Mesodermal cell (in vitro differentiated cells): Measurements from ENCODE around the gene AIFM3.
"Not testable (repeated sequence)": the region's sequence is repeated elsewhere in the genome, so short reads cannot be mapped to it uniquely, and the experiment has no call there.

Experiments
- H3K27ac ChIP-seq: 2 replicates; pipeline ENCODE4 v1.7.0; 2013; ENCODE audit warnings: mild to moderate bottlenecking, low read depth, low read length, moderate library complexity; ENCODE audit not compliant: severe bottlenecking
- H3K36me3 ChIP-seq: 2 replicates; pipeline ENCODE4 v1.7.1; 2013; ENCODE audit warnings: mild to moderate bottlenecking, low read length, moderate library complexity; ENCODE audit not compliant: control insufficient read depth, insufficient read depth
- H3K4me1 ChIP-seq: one replicate; pipeline ENCODE4 v1.7.1; 2013; ENCODE audit warnings: mild to moderate bottlenecking, low read length; ENCODE audit not compliant: insufficient read depth, control insufficient read depth, poor library complexity, severe bottlenecking
- H3K4me3 ChIP-seq: 2 replicates; pipeline ENCODE4 v1.7.0; 2013; ENCODE audit warnings: low read length, control low read depth, mild to moderate bottlenecking; ENCODE audit not compliant: insufficient read depth, poor library complexity, severe bottlenecking; ENCODE audit errors: extremely low read depth
- H3K9me3 ChIP-seq: 2 replicates; pipeline ENCODE4 v1.7.1; 2013; ENCODE audit warnings: mild to moderate bottlenecking, low read length, moderate library complexity; ENCODE audit not compliant: control insufficient read depth
- WGBS, 2 experiments: methylation state at CpG; one replicate each; pipeline ENCODE4 v1.1.5; 2013; ENCODE audit warnings: missing lambda C conversion rate in 2 of 2; ENCODE audit not compliant: insufficient coverage in 2 of 2; 5-methylcytosine and 5-hydroxymethylcytosine counted together

Gene AIFM3

DNA sequence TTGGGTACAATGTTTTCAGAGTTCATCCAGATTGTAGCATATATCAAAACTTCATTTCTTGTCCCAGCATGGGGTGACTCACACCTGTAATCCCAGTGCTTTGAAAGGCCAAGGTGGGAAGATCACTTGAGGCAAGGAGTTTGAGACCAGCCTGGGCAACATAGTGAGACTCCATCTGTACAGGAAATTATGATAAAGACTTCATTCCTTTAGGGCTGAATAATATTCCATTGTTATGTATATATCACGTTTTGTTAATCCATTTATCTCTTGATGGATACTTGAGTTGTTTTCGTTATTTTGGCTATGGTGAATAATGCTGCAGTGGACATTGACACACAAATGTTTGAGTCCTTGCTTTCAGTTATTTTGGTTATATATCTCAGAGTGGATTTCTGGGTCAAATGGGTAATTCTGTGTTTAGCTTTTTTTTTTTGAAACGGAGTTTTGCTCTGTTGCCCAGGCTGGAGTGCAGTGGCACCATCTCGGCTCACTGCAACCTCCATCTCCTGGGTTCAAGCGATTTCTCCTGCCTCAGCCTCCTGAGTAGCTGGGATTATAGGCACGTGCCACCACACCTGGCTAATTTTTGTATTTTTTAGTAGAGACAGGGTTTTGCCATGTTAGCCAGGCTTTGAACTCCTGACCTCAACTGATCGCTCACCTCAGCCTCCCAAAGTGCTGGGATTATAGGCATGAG, 24.7 kb upstream of the AIFM3 start:
- 91 to 95% methylated on average over 4 to 6 of the region's 7 CpGs for WGBS, 2 experiments
- H3K4me3 ChIP-seq, H3K27ac ChIP-seq, H3K9me3 ChIP-seq: not testable (repeated sequence)
- H3K4me1 ChIP-seq: peaks cover 22% of the 10 kb centered on the region
- peaks cover 53% of the 10 kb centered on the region for H3K36me3 ChIP-seq

DNA sequence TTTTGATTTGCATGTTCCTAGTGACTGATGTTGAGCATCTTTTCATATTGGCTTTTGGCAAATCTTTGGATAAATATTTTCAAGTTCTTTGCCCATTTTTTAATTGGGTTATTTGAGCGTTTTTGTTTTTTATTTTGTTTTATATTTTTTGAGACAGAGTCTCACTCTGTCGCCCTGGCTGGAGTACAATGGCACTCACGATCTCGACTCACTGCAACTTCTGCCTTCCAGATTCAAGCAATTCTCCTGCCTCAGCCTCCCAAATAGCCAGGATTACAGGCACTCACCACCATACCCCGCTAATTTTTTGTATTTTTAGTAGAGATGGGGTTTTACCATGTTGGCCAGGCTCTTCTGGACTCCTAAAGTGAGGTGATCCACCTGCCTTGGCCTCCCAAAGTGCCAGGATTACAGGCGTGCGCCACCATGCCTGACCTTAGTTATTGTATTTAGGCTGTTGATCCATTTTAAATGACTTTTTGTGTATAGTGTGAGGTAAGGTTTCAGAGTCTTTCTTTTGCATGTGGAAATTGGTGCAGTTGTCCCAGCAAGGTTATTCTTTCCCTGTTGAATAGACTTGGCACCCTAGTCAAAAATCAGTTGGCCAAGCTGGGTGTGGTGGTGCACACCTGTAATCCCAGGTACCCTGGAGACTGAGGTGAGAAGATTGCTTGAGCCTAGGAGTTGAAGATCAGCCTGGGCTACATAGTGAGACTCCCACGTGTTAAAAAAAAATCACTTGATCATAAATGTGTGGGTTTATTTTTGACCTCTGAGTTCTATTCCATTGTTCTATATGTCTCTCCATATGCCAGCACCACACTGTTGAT, 23.7 kb upstream of the AIFM3 start:
- Histone ChIP-seq H3K36me3 (peaks cover 55% of the 10 kb centered on the region), H3K4me1 (peaks cover 25% of the 10 kb centered on the region)
- 93 to 97% methylated on average over 3 to 5 of the region's 8 CpGs for WGBS, 2 experiments

DNA sequence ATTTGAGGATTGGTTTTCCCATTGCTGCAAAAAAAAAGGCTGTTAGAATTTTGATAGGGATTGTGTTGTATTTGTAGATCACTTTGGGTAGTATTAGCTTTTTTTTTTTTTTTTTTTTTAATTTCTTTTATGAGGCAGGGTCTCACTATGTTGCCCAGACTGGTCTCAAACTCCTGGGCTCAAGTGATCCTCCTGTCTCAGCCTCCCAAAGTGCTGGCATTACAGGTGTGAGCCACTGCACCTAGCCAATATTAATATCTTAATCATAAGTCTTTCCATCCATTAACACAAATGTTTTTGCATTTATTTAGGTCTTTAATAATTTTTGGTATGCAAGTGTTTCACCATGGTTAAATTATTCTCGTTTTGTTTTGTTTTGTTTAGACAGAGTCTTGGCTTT, 23.0 kb upstream of the AIFM3 start:
- H3K36me3 ChIP-seq: peaks cover 58% of the 10 kb centered on the region
- H3K4me1 ChIP-seq: peaks cover 26% of the 10 kb centered on the region
- no peaks in the 10 kb centered on the region for H3K9me3 ChIP-seq
- no peak overlapping the region for H3K27ac ChIP-seq
- no peak overlapping the region for H3K4me3 ChIP-seq
- WGBS, 2 experiments: no CpG with 5 or more reads among the region's 1 CpG

More for the DNA sequence above, 23.7 kb upstream of the AIFM3 start:
- no peaks in the 10 kb centered on the region for H3K9me3 ChIP-seq
- H3K27ac ChIP-seq: no peak overlapping the region
- no peak overlapping the region for H3K4me3 ChIP-seq

DNA sequence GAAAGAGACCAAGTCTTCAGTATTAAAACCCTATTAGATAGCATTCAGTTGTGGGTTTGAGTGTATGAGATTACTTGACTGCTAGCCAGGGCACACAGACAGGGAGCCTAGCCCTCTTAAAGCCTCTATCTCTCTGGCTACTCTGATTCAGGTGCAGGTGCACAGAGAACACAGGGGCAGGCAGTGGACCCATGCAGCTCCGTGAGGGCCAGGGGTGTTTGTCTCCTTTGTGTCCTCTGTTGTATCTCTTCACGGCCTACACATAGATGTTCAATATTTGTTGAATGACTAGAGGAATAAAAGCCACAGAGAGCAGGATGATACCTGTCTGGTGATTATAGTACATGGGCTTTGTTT, 21.5 kb upstream of the AIFM3 start:
- Histone ChIP-seq H3K36me3 (peaks cover 67% of the 10 kb centered on the region), H3K4me3 (no peak overlapping the region), H3K4me1 (peaks cover 37% of the 10 kb centered on the region), H3K27ac (no peak overlapping the region), H3K9me3 (no peaks in the 10 kb centered on the region)
- 86 to 100% methylated on average over 1 of the region's 2 CpGs for WGBS, 2 experiments

DNA sequence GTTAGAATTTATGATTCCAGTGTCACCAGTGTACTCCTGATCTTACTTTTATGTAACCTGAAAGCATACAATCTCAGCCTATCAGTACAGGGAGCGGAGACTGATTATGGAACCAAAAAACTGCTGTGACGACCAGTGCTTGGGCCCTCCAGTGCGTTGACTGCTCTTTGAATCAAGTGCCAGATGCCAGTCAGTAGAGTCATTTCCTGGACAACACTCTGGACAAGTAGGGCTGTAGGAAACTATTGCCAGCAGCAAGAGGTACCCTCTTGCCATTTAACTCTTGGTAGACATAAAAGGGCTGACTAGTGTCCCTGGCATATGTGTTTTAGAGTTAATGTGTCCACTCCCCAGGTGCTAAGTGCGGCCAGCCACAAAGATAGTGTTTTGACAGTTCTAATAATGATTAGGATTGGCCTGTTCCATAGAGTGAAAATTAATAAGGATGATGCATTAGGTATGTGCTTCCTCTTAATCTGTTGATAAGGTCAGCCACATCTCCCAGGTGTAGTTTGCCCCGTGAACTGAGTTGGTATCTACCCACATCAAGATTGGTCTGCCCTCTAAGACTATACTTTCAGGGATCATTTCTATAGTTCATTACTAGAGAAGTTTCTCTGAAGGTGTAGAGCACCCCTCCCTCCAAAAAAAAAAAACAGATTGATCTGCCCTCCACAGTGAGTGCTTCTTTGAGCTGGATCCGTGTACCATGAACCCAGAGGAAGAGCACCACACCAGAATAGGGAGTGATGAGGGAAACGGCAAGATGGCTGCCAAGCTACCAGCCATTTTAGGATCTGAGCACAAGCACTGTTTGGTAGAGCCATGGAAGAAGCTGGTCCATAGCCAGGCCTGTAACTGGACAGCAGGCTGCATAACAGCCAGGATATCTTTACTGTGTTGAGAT, 20.7 kb upstream of the AIFM3 start:
- no peaks in the 10 kb centered on the region for H3K9me3 ChIP-seq
- H3K27ac ChIP-seq: no peak overlapping the region
- peaks cover 37% of the 10 kb centered on the region for H3K4me1 ChIP-seq
- WGBS, 2 experiments: 89 to 97% methylated on average over 6 to 7 of the region's 7 CpGs
- H3K4me3 ChIP-seq: no peak overlapping the region
- peaks cover 66% of the 10 kb centered on the region for H3K36me3 ChIP-seq

DNA sequence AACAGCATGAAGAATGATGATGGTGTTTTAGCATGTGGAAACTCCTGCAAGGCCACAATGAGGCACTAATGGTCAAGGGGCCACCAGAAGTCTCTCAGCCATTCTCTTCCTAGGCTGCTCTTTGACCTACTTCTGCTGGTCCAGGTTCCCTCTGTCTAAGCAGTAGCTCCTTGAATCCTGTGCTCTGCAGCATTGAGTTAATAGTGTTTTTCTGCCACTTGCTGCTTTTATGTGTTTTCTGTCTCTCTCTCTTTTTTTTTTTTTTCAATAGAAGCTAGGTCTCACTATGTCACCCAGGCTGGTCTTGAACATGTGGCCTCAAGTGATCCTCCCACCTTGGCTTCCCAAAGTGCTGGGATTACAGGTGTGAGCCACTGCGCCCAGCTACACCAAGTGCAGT, 20.1 kb upstream of the AIFM3 start:
- Histone ChIP-seq H3K27ac (no peak overlapping the region), H3K4me1 (peaks cover 37% of the 10 kb centered on the region), H3K9me3 (no peaks in the 10 kb centered on the region), H3K36me3 (peaks cover 68% of the 10 kb centered on the region), H3K4me3 (no peak overlapping the region)
- WGBS, 2 experiments: 90 to 100% methylated on average over 1 of the region's 1 CpG

DNA sequence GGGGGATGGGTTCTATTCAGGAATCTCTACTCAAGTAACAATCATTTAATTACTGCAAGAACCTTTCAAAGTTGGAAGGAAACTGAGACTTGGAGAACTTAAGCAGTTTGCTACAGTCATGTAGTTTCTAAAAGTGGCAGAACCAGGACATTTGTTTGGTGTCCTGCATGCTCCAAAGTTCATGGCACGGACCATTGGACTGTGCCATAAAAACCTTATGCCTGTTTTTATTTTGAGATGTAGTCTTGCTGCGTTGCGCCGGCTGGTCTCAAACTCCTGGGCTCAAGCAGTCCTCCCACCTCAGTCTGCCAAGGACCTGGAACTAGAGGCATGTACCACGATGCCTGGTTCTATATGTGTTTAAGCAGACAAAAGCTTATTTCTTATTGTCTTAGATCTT, 18.6 kb upstream of the AIFM3 start:
- no peak overlapping the region for H3K27ac ChIP-seq
- H3K36me3 ChIP-seq: peaks cover 62% of the 10 kb centered on the region
- peaks cover 37% of the 10 kb centered on the region for H3K4me1 ChIP-seq
- H3K9me3 ChIP-seq: no peaks in the 10 kb centered on the region
- H3K4me3 ChIP-seq: no peak overlapping the region
- 60 to 75% methylated on average over 3 to 4 of the region's 5 CpGs for WGBS, 2 experiments

DNA sequence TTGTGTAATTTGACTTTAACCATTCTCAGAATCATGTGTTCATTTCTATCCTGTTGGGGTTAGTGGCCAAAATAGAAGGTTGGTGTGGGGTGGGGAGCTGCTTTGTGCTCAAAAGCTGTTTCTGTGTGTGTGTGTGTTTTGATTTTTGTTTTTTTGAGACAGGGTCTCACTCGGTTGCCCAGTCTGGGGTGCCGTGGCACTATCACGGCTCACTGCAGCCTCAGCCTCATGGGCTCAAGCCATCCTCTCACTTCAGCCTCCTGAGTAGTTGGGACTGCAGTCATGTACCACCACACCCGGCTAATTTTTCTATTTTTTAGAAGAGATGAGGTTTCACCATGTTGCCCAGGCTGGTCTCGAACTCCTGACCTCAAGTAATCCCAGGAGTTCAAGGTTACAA, 18.1 kb upstream of the AIFM3 start:
- H3K4me1 ChIP-seq: peaks cover 37% of the 10 kb centered on the region
- peaks cover 67% of the 10 kb centered on the region for H3K36me3 ChIP-seq
- H3K27ac ChIP-seq: no peak overlapping the region
- 94 to 100% methylated on average over 3 to 5 of the region's 5 CpGs for WGBS, 2 experiments
- H3K9me3 ChIP-seq: no peaks in the 10 kb centered on the region
- no peak overlapping the region for H3K4me3 ChIP-seq

DNA sequence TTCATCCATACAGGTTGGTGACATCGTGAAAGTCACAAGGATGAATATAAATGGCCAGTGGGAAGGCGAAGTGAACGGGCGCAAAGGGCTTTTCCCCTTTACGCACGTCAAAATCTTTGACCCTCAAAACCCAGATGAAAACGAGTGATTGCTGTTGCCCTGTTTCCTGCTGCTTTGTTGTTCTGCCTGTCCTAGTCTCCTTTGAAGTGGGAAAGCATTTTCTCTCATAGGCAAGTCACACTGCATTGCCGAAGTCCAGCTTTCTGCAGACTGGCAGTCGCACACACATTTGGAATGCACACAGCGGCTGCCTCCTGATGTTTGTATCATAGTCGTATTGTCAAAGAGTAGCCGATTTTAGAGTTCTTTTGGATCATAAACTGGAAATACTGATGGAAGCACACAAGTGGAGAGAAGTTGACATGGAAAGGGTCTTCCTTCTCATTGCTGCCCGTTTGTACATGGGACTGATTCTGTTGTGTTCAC, 17.3 kb upstream of the AIFM3 start:
- Histone ChIP-seq H3K36me3 (peaks cover 73% of the 10 kb centered on the region), H3K27ac (peak overlapping the region; percentile 54), H3K4me1 (peaks cover 34% of the 10 kb centered on the region), H3K9me3 (no peaks in the 10 kb centered on the region), H3K4me3 (no peak overlapping the region)
- 90 to 96% methylated on average over 12 to 13 of the region's 13 CpGs for WGBS, 2 experiments

DNA sequence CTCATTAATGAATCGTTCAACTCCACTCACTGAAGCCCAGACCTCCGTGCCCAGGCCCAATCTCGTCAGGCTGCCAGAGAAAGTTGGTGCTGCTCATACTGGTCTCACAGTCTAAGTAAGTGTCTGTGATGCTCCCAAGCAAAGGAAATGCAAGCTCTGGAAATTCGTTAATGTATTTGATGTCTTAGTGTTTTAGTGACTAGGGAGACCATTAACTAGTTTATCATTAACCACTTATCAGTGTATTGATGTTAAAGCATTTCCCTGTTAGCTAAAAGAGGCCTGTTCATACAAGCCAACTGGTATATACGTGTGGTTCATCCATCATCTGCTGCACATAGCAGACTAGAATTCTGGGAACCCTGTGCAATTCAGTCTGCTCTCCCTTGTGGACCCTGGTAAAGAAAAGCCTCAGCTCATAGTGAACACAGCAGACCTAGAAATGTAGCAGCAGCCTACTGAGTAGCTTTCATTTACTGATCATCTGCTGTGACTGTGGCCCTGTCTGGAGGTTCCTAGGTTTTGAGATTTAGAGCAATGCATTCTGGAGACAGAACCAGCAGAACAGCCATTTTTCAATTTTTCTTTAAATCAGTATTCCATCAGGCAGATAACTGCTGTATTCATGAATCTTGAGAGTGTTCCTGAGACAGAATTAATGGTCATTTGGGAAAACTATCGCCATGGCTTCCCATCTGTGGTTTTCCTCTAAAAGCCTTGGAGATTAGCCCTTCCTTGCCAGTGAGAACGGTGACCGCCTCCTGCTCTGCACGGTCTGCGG, 15.7 kb upstream of the AIFM3 start:
- peaks cover 21% of the 10 kb centered on the region for H3K4me1 ChIP-seq
- H3K9me3 ChIP-seq: no peaks in the 10 kb centered on the region
- 95 to 99% methylated on average over 7 to 9 of the region's 10 CpGs for WGBS, 2 experiments
- H3K27ac ChIP-seq: no peak overlapping the region
- H3K36me3 ChIP-seq: peaks cover 73% of the 10 kb centered on the region
- no peak overlapping the region for H3K4me3 ChIP-seq
